Neuronal stem cell (in vitro differentiated cells): Measurements from ENCODE around the gene KLHL35.

Source experiments
- DNase-seq: peaks from one replicate; pipeline ENCODE4 v3.0.0-alpha.2; 2013; ENCODE audit warnings: low spot score
- H2AFZ ChIP-seq: one replicate; pipeline ENCODE4 v1.6.1; 2013; ENCODE audit warnings: mild to moderate bottlenecking, low read length, inconsistent platforms
- H2AK5ac ChIP-seq: 2 replicates; pipeline ENCODE4 v1.6.1; 2013; ENCODE audit warnings: low read depth, mild to moderate bottlenecking, inconsistent platforms, low read length, moderate library complexity, mixed read lengths
- H2BK120ac ChIP-seq: 2 replicates; pipeline ENCODE4 v1.6.1; 2013; ENCODE audit warnings: low read depth, mild to moderate bottlenecking, inconsistent platforms, low read length, moderate library complexity, mixed read lengths
- H2BK12ac ChIP-seq: one replicate; pipeline ENCODE4 v1.6.1; 2013; ENCODE audit warnings: low read length, inconsistent platforms
- H2BK15ac ChIP-seq: 2 replicates; pipeline ENCODE4 v1.6.1; 2013; ENCODE audit warnings: mild to moderate bottlenecking, low read length, inconsistent platforms, mixed read lengths
- H2BK5ac ChIP-seq: one replicate; pipeline ENCODE4 v1.6.1; 2013; ENCODE audit warnings: inconsistent platforms, mild to moderate bottlenecking, low read length, moderate library complexity
- H3K14ac ChIP-seq: one replicate; pipeline ENCODE4 v1.6.1; 2013; ENCODE audit warnings: low read length, inconsistent platforms
- H3K18ac ChIP-seq: 2 replicates; pipeline ENCODE4 v1.6.1; 2013; ENCODE audit warnings: low read length, inconsistent platforms
- H3K23ac ChIP-seq: 2 replicates; pipeline ENCODE4 v1.6.1; 2013; ENCODE audit warnings: low read depth, mild to moderate bottlenecking, mixed read lengths, low read length, inconsistent platforms; ENCODE audit not compliant: poor library complexity
- H3K27ac ChIP-seq: replicated peaks from 3 replicates; pipeline ENCODE4 v1.5.1; 2013; ENCODE audit warnings: low read length, inconsistent platforms
- H3K27me3 ChIP-seq, 3 experiments: 2 replicates each; pipeline ENCODE4 v1.6.1; 2013; ENCODE audit warnings: low read length in 3 of 3, mild to moderate bottlenecking in 2 of 3, inconsistent platforms in 1 of 3, low read depth in 1 of 3, mixed read lengths in 1 of 3, moderate library complexity in 1 of 3; ENCODE audit not compliant: control insufficient read depth in 3 of 3, insufficient read depth in 3 of 3
- H3K36me3 ChIP-seq, 2 donors: replicated peaks in 1 of 2; 2 replicates each; pipeline ENCODE4 v1.6.1; 2013; ENCODE audit warnings: low read length in 2 of 2; ENCODE audit not compliant: control insufficient read depth in 2 of 2, insufficient read depth in 2 of 2
- H3K4ac ChIP-seq: 2 replicates; pipeline ENCODE4 v1.6.1; 2013; ENCODE audit warnings: inconsistent platforms, mild to moderate bottlenecking, low read length, moderate library complexity
- H3K4me1 ChIP-seq, 2 donors: 1 replicate in 1 of 2; 2 replicates in 1 of 2; pipeline ENCODE4 v1.6.1; 2013; ENCODE audit warnings: low read length in 2 of 2, low read depth in 1 of 2; ENCODE audit not compliant: control insufficient read depth in 2 of 2, insufficient read depth in 1 of 2
- H3K4me2 ChIP-seq: one replicate; pipeline ENCODE4 v1.6.1; 2013; ENCODE audit warnings: mild to moderate bottlenecking, low read length, inconsistent platforms; ENCODE audit not compliant: insufficient read depth, poor library complexity, severe bottlenecking
- H3K4me3 ChIP-seq, 2 donors: 2 replicates each; pipeline ENCODE4 v1.5.1; 2013; ENCODE audit warnings: low read length in 2 of 2, mild to moderate bottlenecking in 2 of 2, inconsistent platforms in 1 of 2, moderate library complexity in 1 of 2
- H3K79me1 ChIP-seq: one replicate; pipeline ENCODE4 v1.6.1; 2013; ENCODE audit warnings: low read depth, mild to moderate bottlenecking, inconsistent platforms, low read length, moderate library complexity
- H3K9ac ChIP-seq: one replicate; pipeline ENCODE4 v1.6.1; 2013; ENCODE audit warnings: mild to moderate bottlenecking, low read depth, low read length, inconsistent platforms; ENCODE audit not compliant: poor library complexity
- H3K9me3 ChIP-seq, 2 donors: replicated peaks in 1 of 2; 2 replicates each; pipeline versions ENCODE3 to v1.6.1; 2013; ENCODE audit warnings: low read length in 2 of 2, mild to moderate bottlenecking in 2 of 2, inconsistent platforms in 1 of 2, low read depth in 1 of 2, mixed read lengths in 1 of 2, moderate library complexity in 1 of 2; ENCODE audit not compliant: control insufficient read depth in 2 of 2, insufficient read depth in 1 of 2
- H4K8ac ChIP-seq: one replicate; pipeline ENCODE4 v1.6.1; 2013; ENCODE audit warnings: low read depth, mild to moderate bottlenecking, inconsistent platforms, low read length, moderate library complexity
- H4K91ac ChIP-seq: one replicate; pipeline ENCODE4 v1.6.1; 2013; ENCODE audit warnings: low read length, low read depth, mild to moderate bottlenecking, inconsistent platforms; ENCODE audit not compliant: poor library complexity
- WGBS, 2 donors: extraction: QIAGEN DNeasy Blood & Tissue Kit; methylation state at CpG; one replicate each; pipeline ENCODE4 v1.1.7; 2013; ENCODE audit warnings: missing lambda C conversion rate in 2 of 2, mixed read lengths in 1 of 2; ENCODE audit not compliant: insufficient read length in 2 of 2, insufficient replicate concordance in 1 of 2; ENCODE audit errors: extremely low coverage in 2 of 2; 5-methylcytosine and 5-hydroxymethylcytosine counted together

KLHL35 gene

GRCh38 chr11:75439495-75440120, 6.6 kb upstream of the KLHL35 start:
- no peak overlapping the region for H2AFZ ChIP-seq
- H2AK5ac ChIP-seq: peak overlapping the region; percentile 94
- H2BK15ac ChIP-seq: no peak overlapping the region
- no peak overlapping the region for H4K91ac ChIP-seq
- H2BK120ac ChIP-seq: no peak overlapping the region
- H3K9me3 ChIP-seq: peaks cover 0 to 2% of the 10 kb centered on the region in 2 donors
- H3K79me1 ChIP-seq: no peaks in the 10 kb centered on the region
- H2BK5ac ChIP-seq: no peak overlapping the region
- H3K27ac ChIP-seq: no peak overlapping the region
- peak overlapping the region; percentile 70 for H3K18ac ChIP-seq
- peak overlapping the region; percentile 77 for H3K14ac ChIP-seq
- H3K27me3 ChIP-seq: peaks cover 0 to 44% (median 0%) of the 10 kb centered on the region in 3 experiments
- peaks cover 1 to 2% of the 10 kb centered on the region in 2 donors for H3K4me1 ChIP-seq
- H4K8ac ChIP-seq: no peak overlapping the region
- H2BK12ac ChIP-seq: no peak overlapping the region
- no peak overlapping the region for H3K4me3 ChIP-seq
- H3K36me3 ChIP-seq: peaks cover 0 to under 1% of the 10 kb centered on the region in 2 donors
- H3K4ac ChIP-seq: no peak overlapping the region
- peak overlapping the region; percentile 62 for H3K23ac ChIP-seq
- H3K9ac ChIP-seq: peak overlapping the region; percentile 65
- WGBS, 2 donors: no CpG with 5 or more reads among the region's 13 CpGs
- no peak for DNase-seq
- no peak overlapping the region for H3K4me2 ChIP-seq

- Histone ChIP-seq H3K4me3 (no peak overlapping the region), H2AFZ (no peak overlapping the region), H3K36me3 (peaks cover 0 to 3% of the 10 kb centered on the region in 2 donors), H3K27me3 (peaks cover 0 to 49% (median 0%) of the 10 kb centered on the region in 3 experiments), H3K14ac (no peak overlapping the region), H3K79me1 (no peaks in the 10 kb centered on the region), H3K9me3 (peaks cover 0 to 2% of the 10 kb centered on the region in 2 donors), H3K18ac (peak overlapping the region; percentile 70), H3K4me1 (peaks cover 1 to 2% of the 10 kb centered on the region in 2 donors), H2BK120ac (no peak overlapping the region), H4K91ac (no peak overlapping the region), H3K23ac (no peak overlapping the region), H2BK12ac (no peak overlapping the region), H3K27ac (no peak overlapping the region), H4K8ac (no peak overlapping the region), H2AK5ac (no peak overlapping the region), H3K4ac (no peak overlapping the region), H3K4me2 (no peak overlapping the region), H3K9ac (peak overlapping the region; percentile 71), H2BK15ac (no peak overlapping the region), H2BK5ac (no peak overlapping the region)
- DNase-seq: no peak
- WGBS, 2 donors: no CpG with 5 or more reads among the region's 14 CpGs
Measured at GRCh38 chr11:75439026-75439425, 6.0 kb upstream of the KLHL35 start.

DNA sequence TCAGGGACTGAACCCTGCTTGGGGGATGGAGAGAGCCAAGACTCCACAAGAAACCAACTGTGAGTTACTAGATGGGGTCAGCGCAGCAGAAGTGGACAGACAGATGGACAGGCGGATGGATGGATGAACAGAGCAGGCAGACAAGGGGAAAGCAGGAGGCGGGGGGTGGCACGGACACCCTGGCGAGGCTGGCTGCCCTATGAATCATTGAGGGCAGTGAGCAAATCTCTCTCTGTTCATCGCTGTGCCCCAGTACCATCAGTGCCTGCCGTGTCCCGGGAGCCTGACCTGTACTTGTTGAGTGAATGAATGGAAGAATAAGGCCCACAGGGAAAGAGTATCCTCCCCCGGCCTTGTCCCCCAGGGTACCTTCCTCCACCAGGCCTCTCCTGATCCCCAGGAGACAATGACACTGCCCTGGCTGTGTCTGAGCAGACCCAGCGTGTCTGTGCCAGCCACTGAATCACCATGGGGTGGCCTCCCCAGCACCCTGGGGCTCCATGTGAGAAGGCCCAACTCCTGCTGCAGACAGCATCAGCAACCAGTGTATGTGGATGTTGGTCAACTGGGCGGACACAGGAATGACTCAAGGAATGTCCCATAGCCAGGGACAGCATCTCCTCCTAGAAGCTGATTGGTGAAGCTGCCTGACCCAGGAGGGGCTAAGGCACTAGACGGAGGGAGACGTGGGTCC, 5.1 kb upstream of the KLHL35 start:
- Histone ChIP-seq H2BK5ac (no peak overlapping the region), H3K4me2 (no peak overlapping the region), H3K27ac (no peak overlapping the region), H2AFZ (no peak overlapping the region), H3K27me3 (peaks cover 0 to 52% (median 0%) of the 10 kb centered on the region in 3 experiments), H3K14ac (peak overlapping the region; percentile 75), H3K9me3 (peaks cover 0 to 2% of the 10 kb centered on the region in 2 donors), H2AK5ac (no peak overlapping the region), H3K36me3 (peaks cover 0 to 3% of the 10 kb centered on the region in 2 donors), H3K4me1 (peaks cover 8 to 10% of the 10 kb centered on the region in 2 donors), H3K4ac (no peak overlapping the region), H3K23ac (no peak overlapping the region), H4K8ac (no peak overlapping the region), H2BK120ac (no peak overlapping the region), H3K9ac (peak overlapping the region; percentile 27), H3K4me3 (no peak overlapping the region), H2BK15ac (no peak overlapping the region), H3K18ac (no peak overlapping the region), H2BK12ac (no peak overlapping the region), H4K91ac (no peak overlapping the region), H3K79me1 (no peaks in the 10 kb centered on the region)
- WGBS, 2 donors: no CpG with 5 or more reads among the region's 13 CpGs
- no peak for DNase-seq

DNA sequence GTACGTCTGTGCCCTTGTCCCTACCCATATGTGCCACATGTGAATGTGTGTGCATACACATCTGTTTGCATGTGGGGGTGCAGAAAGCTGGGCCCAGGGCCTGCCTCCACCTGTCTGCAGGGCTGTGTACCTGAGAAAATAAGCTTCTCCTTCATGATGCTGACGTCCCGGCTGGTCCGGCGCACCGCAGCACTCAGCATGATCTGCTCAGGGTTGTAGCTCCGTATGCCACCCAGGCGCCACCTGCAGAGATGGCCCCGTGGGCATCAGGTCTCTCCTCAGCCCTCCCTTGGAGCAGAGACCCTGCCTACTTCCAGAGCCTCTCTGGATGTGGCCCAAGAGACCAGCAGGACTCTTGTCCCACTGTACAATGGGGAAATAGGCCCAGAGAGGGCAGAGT, 3.8 kb upstream of the KLHL35 start:
- no peak overlapping the region for H2BK5ac ChIP-seq
- peaks cover 2 to 58% (median 12%) of the 10 kb centered on the region in 3 experiments for H3K27me3 ChIP-seq
- no peak overlapping the region for H3K14ac ChIP-seq
- peak overlapping the region; percentile 56 for H4K91ac ChIP-seq
- H2AK5ac ChIP-seq: no peak overlapping the region
- H3K18ac ChIP-seq: no peak overlapping the region
- H3K9me3 ChIP-seq: peaks cover 0 to 2% of the 10 kb centered on the region in 2 donors
- peaks cover 0 to 3% of the 10 kb centered on the region in 2 donors for H3K36me3 ChIP-seq
- H3K27ac ChIP-seq: no peak overlapping the region
- WGBS, 2 donors: no CpG with 5 or more reads among the region's 9 CpGs
- H2BK15ac ChIP-seq: no peak overlapping the region
- DNase-seq: no peak
- no peak overlapping the region for H2BK120ac ChIP-seq
- H3K9ac ChIP-seq: peak overlapping the region; percentile 50
- H3K4me2 ChIP-seq: no peak overlapping the region
- H3K23ac ChIP-seq: no peak overlapping the region
- no peaks in the 10 kb centered on the region for H3K79me1 ChIP-seq
- H3K4me1 ChIP-seq: peaks cover 16% of the 10 kb centered on the region in 2 donors
- no peak overlapping the region for H2AFZ ChIP-seq
- no peak overlapping the region for H3K4ac ChIP-seq
- no peak overlapping the region for H2BK12ac ChIP-seq
- no peak overlapping the region for H3K4me3 ChIP-seq
- H4K8ac ChIP-seq: no peak overlapping the region
